OCI-LY1 (cell line): Measurements from ENCODE around the gene SDCBP2.

Source experiments
- H2AFZ ChIP-seq: fragments of 200-600 bp; sonication (generic), shearing (Covaris generic); 2 replicates; pipeline ENCODE4 v1.6.0; 2014; ENCODE audit warnings: antibody characterized with exemption, mild to moderate bottlenecking, low read length
- H3F3A ChIP-seq: fragments of 200-600 bp; sonication (generic), shearing (Covaris generic); 2 replicates; pipeline ENCODE4 v1.6.0; 2014; ENCODE audit warnings: mild to moderate bottlenecking, antibody characterized with exemption, low read length, moderate library complexity; ENCODE audit not compliant: insufficient read depth
- H3K27ac ChIP-seq: fragments of 200-600 bp; sonication (generic); 2 replicates; pipeline ENCODE4 v1.5.1; 2014; ENCODE audit warnings: low read length, mixed run types, mild to moderate bottlenecking, low read depth; ENCODE audit not compliant: poor library complexity, severe bottlenecking
- H3K27me3 ChIP-seq: fragments of 200-600 bp; sonication (generic); 2 replicates; pipeline ENCODE4 v1.6.0; 2014; ENCODE audit warnings: antibody characterized with exemption, mild to moderate bottlenecking, low read length, moderate library complexity; ENCODE audit not compliant: insufficient read depth
- H3K36me3 ChIP-seq: fragments of 200-600 bp; sonication (generic); 2 replicates; pipeline ENCODE4 v1.6.1; 2014; ENCODE audit warnings: mild to moderate bottlenecking, antibody characterized with exemption, low read length, moderate library complexity, mixed read lengths; ENCODE audit not compliant: insufficient read depth
- H3K4me1 ChIP-seq: fragments of 200-600 bp; sonication (generic); 2 replicates; pipeline ENCODE4 v1.5.1; 2014; ENCODE audit warnings: mild to moderate bottlenecking, low read length, moderate library complexity; ENCODE audit not compliant: insufficient read depth, severe bottlenecking
- H3K4me2 ChIP-seq: fragments of 200-600 bp; sonication (generic), shearing (Covaris generic); 2 replicates; pipeline ENCODE4 v1.6.1; 2014; ENCODE audit warnings: low read length
- H3K4me3 ChIP-seq: fragments of 200-600 bp; sonication (generic); 2 replicates; pipeline ENCODE4 v1.5.1; 2014; ENCODE audit warnings: low read length, low read depth, mild to moderate bottlenecking, mixed read lengths; ENCODE audit not compliant: poor library complexity, severe bottlenecking
- H3K79me2 ChIP-seq: fragments of 200-600 bp; shearing (Covaris generic); 2 replicates; pipeline ENCODE4 v1.6.1; 2016; ENCODE audit warnings: mixed run types, low read length, mixed read lengths; ENCODE audit not compliant: insufficient read depth
- H3K9ac ChIP-seq: fragments of 200-600 bp; sonication (generic), shearing (Covaris generic); 2 replicates; pipeline ENCODE4 v1.6.1; 2014; ENCODE audit warnings: mild to moderate bottlenecking, low read length, mixed read lengths
- H3K9me2 ChIP-seq: fragments of 200-600 bp; sonication (generic), shearing (Covaris generic); 2 replicates; pipeline ENCODE4 v1.6.1; 2014; ENCODE audit warnings: low read depth, mild to moderate bottlenecking, low read length, mixed read lengths
- H3K9me3 ChIP-seq: fragments of 200-600 bp; shearing (Covaris generic); 2 replicates; pipeline ENCODE4 v1.6.1; 2014; ENCODE audit warnings: low read length, mixed read lengths
- H4K20me1 ChIP-seq: fragments of 200-600 bp; sonication (generic), shearing (Covaris generic); 2 replicates; pipeline ENCODE4 v1.6.0; 2016; ENCODE audit warnings: mild to moderate bottlenecking, low read length; ENCODE audit not compliant: insufficient read depth
- CTCF ChIP-seq: fragments of 200-600 bp; sonication (generic), shearing (Covaris generic); IDR thresholded peaks from 2 replicates; pipeline ENCODE4 v1.5.1; 2017; ENCODE audit warnings: mild to moderate bottlenecking, antibody characterized with exemption, low read length, moderate library complexity, mixed read lengths
- EZH2 ChIP-seq: fragments of 200-600 bp; sonication (generic), shearing (Covaris generic); IDR thresholded peaks from 2 replicates; pipeline ENCODE4 v1.8.0; 2017; ENCODE audit warnings: borderline replicate concordance, mixed run types, mild to moderate bottlenecking, antibody characterized with exemption, low read length, moderate library complexity, mixed read lengths

Gene SDCBP2

GRCh38 chr20:1297486-1297885 is 31.5 kb downstream of the SDCBP2 start:
- H3F3A ChIP-seq: no peaks in the 10 kb centered on the region
- H3K4me1 ChIP-seq: no peaks in the 10 kb centered on the region
- H3K27me3 ChIP-seq: no peaks in the 10 kb centered on the region
- H3K79me2 ChIP-seq: no peaks in the 10 kb centered on the region
- H2AFZ ChIP-seq: no peak overlapping the region
- TF ChIP-seq CTCF: no peak
- no peak for TF ChIP-seq EZH2
- no peak overlapping the region for H3K27ac ChIP-seq
- H3K4me2 ChIP-seq: no peak overlapping the region
- no peak overlapping the region for H3K9ac ChIP-seq
- H3K9me2 ChIP-seq: no peaks in the 10 kb centered on the region
- H3K4me3 ChIP-seq: no peak overlapping the region
- H3K36me3 ChIP-seq: no peaks in the 10 kb centered on the region
- no peaks in the 10 kb centered on the region for H4K20me1 ChIP-seq
- H3K9me3 ChIP-seq: no peaks in the 10 kb centered on the region

- no peaks in the 10 kb centered on the region for H3F3A ChIP-seq
- H3K27ac ChIP-seq: no peak overlapping the region
- no peaks in the 10 kb centered on the region for H3K27me3 ChIP-seq
- no peaks in the 10 kb centered on the region for H4K20me1 ChIP-seq
- no peak overlapping the region for H3K4me2 ChIP-seq
- H3K9me3 ChIP-seq: no peaks in the 10 kb centered on the region
- H3K4me3 ChIP-seq: no peak overlapping the region
- H2AFZ ChIP-seq: no peak overlapping the region
- no peaks in the 10 kb centered on the region for H3K9me2 ChIP-seq
- no peaks in the 10 kb centered on the region for H3K4me1 ChIP-seq
- H3K79me2 ChIP-seq: no peaks in the 10 kb centered on the region
- no peak for TF ChIP-seq CTCF
- no peak for TF ChIP-seq EZH2
- H3K9ac ChIP-seq: no peak overlapping the region
- no peaks in the 10 kb centered on the region for H3K36me3 ChIP-seq
Observed at GRCh38 chr20:1296922-1297321, 32.0 kb downstream of the SDCBP2 start.

GRCh38 chr20:1296117-1296610 is 32.8 kb downstream of the SDCBP2 start:
- Histone ChIP-seq H2AFZ (no peak overlapping the region), H3K9me3 (no peaks in the 10 kb centered on the region), H3K4me1 (no peaks in the 10 kb centered on the region), H3F3A (no peaks in the 10 kb centered on the region), H3K36me3 (no peaks in the 10 kb centered on the region), H4K20me1 (no peaks in the 10 kb centered on the region), H3K79me2 (no peaks in the 10 kb centered on the region), H3K4me2 (no peak overlapping the region), H3K9ac (no peak overlapping the region), H3K27ac (no peak overlapping the region), H3K9me2 (no peaks in the 10 kb centered on the region), H3K4me3 (no peak overlapping the region), H3K27me3 (no peaks in the 10 kb centered on the region)
- TF ChIP-seq CTCF (no peak), EZH2 (no peak)
